NCI-H2029 treated with DMSO at 0.1 percent for 48 hours (cell line): ENCODE measurements around the gene SEZ6L.

ENCODE experiments used
- DNase-seq: peaks from one replicate; lab custom pipeline; 2025; lab: John Stamatoyannopoulos, UW

Gene SEZ6L

GRCh38 chr22:26428515-26429457, 259.5 kb downstream of the SEZ6L start, which contains the start of gene ASPHD2:
ASPHD2 (plus strand) TSS chr22:26429260; CDS start chr22:26433616, 4,356 bp downstream.
- no peak for DNase-seq

GRCh38 chr22:26429458-26430286, 260.4 kb downstream of the SEZ6L start:
- no peak for DNase-seq

GRCh38 chr22:26430600-26430999, 261.3 kb downstream of the SEZ6L start:
- DNase-seq = no peak

- DNase-seq = no peak
Measured at GRCh38 chr22:26431261-26431995, 262.2 kb downstream of the SEZ6L start.

- DNase-seq = no peak
Measured at GRCh38 chr22:26432619-26433311, 263.5 kb downstream of the SEZ6L start.
